ENCODE data around the gene TSEN15. TPM values are rescaled to one million over a fixed set of nuclear protein-coding genes. Genes with fewer than 3 reads are reported as not detected.

Gene TSEN15
- total and polyA plus RNA-seq, 8 donors, result 11.6 to 137 (median 24.6) TPM

DNA sequence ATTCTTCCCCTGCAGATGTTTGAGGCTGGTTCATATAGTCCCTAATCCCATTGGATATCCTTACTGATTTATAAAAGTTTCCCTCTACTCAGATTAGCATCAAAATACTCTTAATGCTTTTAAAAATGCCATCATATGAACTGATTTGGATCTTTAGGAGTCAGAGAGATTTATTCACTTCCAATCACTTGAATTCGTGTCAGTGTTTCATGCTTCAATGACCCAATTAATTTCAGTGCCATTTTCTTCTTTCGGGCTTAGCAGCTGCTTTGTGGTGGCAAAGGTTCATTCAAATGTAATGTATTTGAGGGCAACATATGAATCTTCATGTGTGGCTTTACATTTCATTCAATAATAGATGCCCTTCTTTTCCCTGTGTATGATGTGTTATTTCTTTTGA, 2.2 kb upstream of the TSEN15 start:
- Histone ChIP-seq H3K27me3 (no peaks in the 10 kb centered on the region), H3K4me1 (peaks cover 15 to 29% (median 24%) of the 10 kb centered on the region in 4 donors), H3K9me3 (no peaks in the 10 kb centered on the region), H3K27ac (no peak overlapping the region), H3K4me3 (no peak overlapping the region), H3K36me3 (no peaks in the 10 kb centered on the region)
- DNase-seq, result no peak
- no peak for TF ChIP-seq POLR2AphosphoS5 (IDR thresholded peaks at IDR 0.05)
- TF ChIP-seq EP300 (IDR thresholded peaks at IDR 0.05), result no peak
- no peak for TF ChIP-seq POLR2A (IDR thresholded peaks at IDR 0.05)
- TF ChIP-seq, protein P1, sequence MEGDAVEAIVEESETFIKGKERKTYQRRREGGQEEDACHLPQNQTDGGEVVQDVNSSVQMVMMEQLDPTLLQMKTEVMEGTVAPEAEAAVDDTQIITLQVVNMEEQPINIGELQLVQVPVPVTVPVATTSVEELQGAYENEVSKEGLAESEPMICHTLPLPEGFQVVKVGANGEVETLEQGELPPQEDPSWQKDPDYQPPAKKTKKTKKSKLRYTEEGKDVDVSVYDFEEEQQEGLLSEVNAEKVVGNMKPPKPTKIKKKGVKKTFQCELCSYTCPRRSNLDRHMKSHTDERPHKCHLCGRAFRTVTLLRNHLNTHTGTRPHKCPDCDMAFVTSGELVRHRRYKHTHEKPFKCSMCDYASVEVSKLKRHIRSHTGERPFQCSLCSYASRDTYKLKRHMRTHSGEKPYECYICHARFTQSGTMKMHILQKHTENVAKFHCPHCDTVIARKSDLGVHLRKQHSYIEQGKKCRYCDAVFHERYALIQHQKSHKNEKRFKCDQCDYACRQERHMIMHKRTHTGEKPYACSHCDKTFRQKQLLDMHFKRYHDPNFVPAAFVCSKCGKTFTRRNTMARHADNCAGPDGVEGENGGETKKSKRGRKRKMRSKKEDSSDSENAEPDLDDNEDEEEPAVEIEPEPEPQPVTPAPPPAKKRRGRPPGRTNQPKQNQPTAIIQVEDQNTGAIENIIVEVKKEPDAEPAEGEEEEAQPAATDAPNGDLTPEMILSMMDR (IDR thresholded peaks at IDR 0.05), result no peak
- WGBS, 5 donors, result 92 to 95% (median 93%) methylated on average over 2 of the region's 2 CpGs
- intact Hi-C loops (cut with DNase I; ENCODE audit: low total_unique reads), result no loop called here

DNA sequence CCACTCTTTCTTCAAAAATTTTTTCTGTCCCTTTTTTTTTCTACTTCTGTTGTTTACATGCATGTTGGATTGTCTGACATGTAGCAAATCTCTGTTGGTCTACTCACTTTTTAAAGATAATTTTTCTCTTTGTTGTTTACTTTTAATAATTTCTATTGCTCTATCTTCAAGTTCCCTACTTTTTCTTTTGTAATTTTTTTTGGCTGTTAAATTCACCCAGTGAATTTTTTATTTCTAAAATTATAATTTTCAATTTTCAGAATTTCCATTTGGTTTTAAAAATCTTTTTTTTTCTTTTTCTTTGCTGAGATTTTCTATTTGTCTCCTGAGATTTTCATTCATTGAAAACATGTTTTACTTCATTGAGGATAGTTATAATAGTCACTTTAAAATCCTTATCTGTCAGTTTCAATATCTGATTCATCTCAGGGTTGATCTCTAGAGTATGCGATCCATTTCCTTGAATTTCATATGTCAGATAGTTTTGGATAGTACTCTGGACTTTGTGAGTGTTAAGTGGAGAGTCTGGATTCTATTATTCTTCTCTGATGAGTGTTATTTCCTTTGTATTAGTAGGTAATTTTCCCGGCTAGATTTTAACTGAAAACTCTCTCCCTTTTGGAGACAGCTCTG, 1.6 kb upstream of the TSEN15 start:
- H3K4me3 ChIP-seq, result no peak overlapping the region
- TF ChIP-seq POLR2AphosphoS5 (IDR thresholded peaks at IDR 0.05) (no peak), POLR2A (IDR thresholded peaks at IDR 0.05) (no peak), EP300 (IDR thresholded peaks at IDR 0.05) (no peak)
- TF ChIP-seq, protein P1 (IDR thresholded peaks at IDR 0.05), result no peak
- WGBS, 5 donors, result 80 to 88% (median 85%) methylated on average over 2 of the region's 2 CpGs
- H3K9me3 ChIP-seq, result no peaks in the 10 kb centered on the region
- H3K4me1 ChIP-seq, result peaks cover 15 to 32% (median 24%) of the 10 kb centered on the region in 4 donors
- H3K27me3 ChIP-seq, result no peaks in the 10 kb centered on the region
- H3K27ac ChIP-seq, result no peak overlapping the region
- H3K36me3 ChIP-seq, result peaks cover under 1 to 7% (median 4%) of the 10 kb centered on the region in 4 donors
- no peak for DNase-seq
- intact Hi-C loops (cut with DNase I; ENCODE audit: low total_unique reads), result no loop called here

DNA sequence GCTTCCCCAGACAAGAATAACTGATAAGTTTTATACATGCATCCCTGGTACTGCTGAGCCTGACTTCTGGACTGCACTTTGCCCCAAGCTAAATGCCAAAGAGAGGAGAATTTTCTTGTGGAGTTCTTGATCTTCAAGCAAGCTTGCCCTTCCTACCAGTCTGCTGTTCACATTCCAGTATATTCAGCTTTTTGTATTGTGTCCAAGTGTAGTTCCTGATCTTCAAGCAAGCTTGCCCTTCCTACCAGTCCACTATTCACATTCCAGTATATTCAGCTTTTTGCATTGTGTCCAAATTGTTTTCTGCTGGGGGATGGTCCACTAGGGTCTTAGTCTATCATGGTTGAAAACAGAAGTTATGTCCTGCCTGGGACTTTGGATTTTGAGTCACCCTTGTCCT, 894 bp upstream of the TSEN15 start:
- H3K36me3 ChIP-seq, result peaks cover 3 to 12% (median 10%) of the 10 kb centered on the region in 4 donors
- intact Hi-C loops (cut with DNase I; ENCODE audit: low total_unique reads), result no loop called here
- TF ChIP-seq POLR2A (IDR thresholded peaks at IDR 0.05), result no peak
- no peaks in the 10 kb centered on the region for H3K9me3 ChIP-seq
- peak overlapping the region in 4 of 5 donors; percentile 87 to 91 (median 91) for H3K27ac ChIP-seq
- H3K4me1 ChIP-seq, result peaks cover 15 to 33% (median 26%) of the 10 kb centered on the region in 4 donors
- no peak for DNase-seq
- no peaks in the 10 kb centered on the region for H3K27me3 ChIP-seq
- peak overlapping the region; percentile 90 to 98 (median 94) for H3K4me3 ChIP-seq

DNA sequence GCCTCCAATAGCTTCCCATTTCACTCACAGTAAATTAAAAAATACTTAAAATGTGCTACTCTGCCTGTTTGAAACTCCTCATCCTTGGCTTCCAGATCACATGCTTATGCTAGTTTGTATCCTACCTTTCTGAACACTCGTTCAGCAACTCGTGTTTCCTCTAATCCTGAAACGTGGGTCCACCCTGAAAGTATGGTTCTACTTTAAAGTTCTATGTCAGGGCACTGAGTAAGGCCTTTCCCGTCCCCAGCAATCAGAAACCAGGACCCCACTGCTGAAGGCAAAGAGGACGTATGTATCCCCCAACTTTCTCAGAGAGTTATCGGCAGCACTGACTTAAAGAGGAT, 419 bp upstream of the TSEN15 start:
- intact Hi-C loops (cut with DNase I; ENCODE audit: low total_unique reads), result no loop called here
- TF ChIP-seq, protein P1 (IDR thresholded peaks at IDR 0.05), result no peak
- TF ChIP-seq EP300 (IDR thresholded peaks at IDR 0.05) (no peak), POLR2A (IDR thresholded peaks at IDR 0.05) (no peak), POLR2AphosphoS5 (IDR thresholded peaks at IDR 0.05) (no peak)
- H3K4me1 ChIP-seq, result peaks cover 15 to 33% (median 26%) of the 10 kb centered on the region in 4 donors
- peak overlapping the region; percentile 87 to 92 (median 91) for H3K27ac ChIP-seq
- peak overlapping the region; percentile 90 to 98 (median 94) for H3K4me3 ChIP-seq
- 0 to 1% (median 0%) methylated on average over 6 of the region's 6 CpGs for WGBS, 5 donors
- no peaks in the 10 kb centered on the region for H3K9me3 ChIP-seq
- peaks cover 3 to 13% (median 11%) of the 10 kb centered on the region in 4 donors for H3K36me3 ChIP-seq
- no peak for DNase-seq
- H3K27me3 ChIP-seq, result no peaks in the 10 kb centered on the region

DNA sequence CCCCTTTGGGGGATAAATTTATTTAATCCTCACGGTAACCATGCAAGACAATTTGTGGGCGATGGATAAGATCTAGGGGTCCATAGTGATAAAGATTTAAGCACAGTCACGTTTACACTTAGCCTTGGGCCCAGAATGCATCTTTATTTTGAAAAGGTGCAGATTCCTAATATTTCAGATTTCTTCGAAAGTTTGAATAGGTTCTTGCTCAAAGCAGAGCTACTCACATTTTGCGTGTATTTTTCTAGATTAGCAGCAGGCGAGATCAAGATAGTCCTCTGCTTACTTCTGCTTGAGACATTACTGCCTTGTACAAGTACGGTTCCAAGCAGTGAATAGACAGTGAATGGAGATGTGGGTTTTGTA, 647 bp downstream of the TSEN15 start:
- Histone ChIP-seq H3K9me3 (no peaks in the 10 kb centered on the region), H3K4me1 (peaks cover 15 to 42% (median 28%) of the 10 kb centered on the region in 4 donors), H3K27ac (peak overlapping the region in 4 of 5 donors; percentile 87 to 91 (median 91)), H3K4me3 (peak overlapping the region; percentile 90 to 98 (median 94)), H3K36me3 (peaks cover 3 to 21% (median 11%) of the 10 kb centered on the region in 4 donors), H3K27me3 (no peaks in the 10 kb centered on the region)
- 3 to 6% (median 3%) methylated on average over 7 of the region's 7 CpGs for WGBS, 5 donors
- no peak for DNase-seq
- TF ChIP-seq POLR2AphosphoS5 (IDR thresholded peaks at IDR 0.05) (no peak), POLR2A (IDR thresholded peaks at IDR 0.05) (no peak), EP300 (IDR thresholded peaks at IDR 0.05) (no peak)
- TF ChIP-seq, protein P1 (IDR thresholded peaks at IDR 0.05), result no peak
- intact Hi-C loops (cut with DNase I; ENCODE audit: low total_unique reads), result no loop called here
